Measurements from ENCODE around the gene CTNNAL1.

CTNNAL1 gene

DNA sequence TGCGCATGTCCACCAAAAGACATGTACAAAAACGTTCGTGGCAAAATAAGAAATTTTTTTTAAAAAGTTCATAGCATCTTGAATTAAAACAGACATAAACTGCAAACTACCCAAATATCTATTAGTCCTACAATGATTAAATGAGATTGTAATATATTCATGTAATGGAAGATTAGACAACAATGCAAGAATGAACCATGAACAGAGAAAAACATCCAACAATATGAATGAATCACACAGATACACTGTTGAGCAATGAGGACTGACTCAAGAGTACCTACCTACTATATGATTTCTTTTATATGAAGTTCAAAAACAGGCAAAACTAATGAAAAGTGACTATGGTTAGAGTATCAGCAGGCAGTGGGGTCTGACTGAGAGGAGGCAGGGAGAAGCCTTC lies 17.9 kb upstream of the CTNNAL1 start:
- Histone ChIP-seq H3K4me2 (no peak overlapping the region), H3K27me3 (ENCODE audit: insufficient read depth, low read depth) (no peaks in the 10 kb centered on the region), H3K36me3 (ENCODE audit: insufficient read depth) (no peaks in the 10 kb centered on the region; the same call in 1 of the 2 replicates), H3K4me1 (ENCODE audit: low read depth, poor library complexity, severe bottlenecking) (no peaks in the 10 kb centered on the region), H3K4me3 (IDR thresholded peaks at IDR 0.05; ENCODE audit: insufficient read depth, low read depth, low read length) (no peak overlapping the region), H3K9ac (no peak overlapping the region), H4K20me1 (ENCODE audit: insufficient read depth) (no peaks in the 10 kb centered on the region), H3K27ac (no peak overlapping the region), H2AFZ (ENCODE audit: low read depth) (no peak overlapping the region), H3K79me2 (ENCODE audit: insufficient read depth, low read depth) (no peaks in the 10 kb centered on the region)
- TF ChIP-seq CTCF (conservative IDR thresholded peaks at IDR 0.05; ENCODE audit: low read depth, low read length) = no peak

- no peak for TF ChIP-seq CTCF (conservative IDR thresholded peaks at IDR 0.05; ENCODE audit: low read depth, low read length)
- H3K27me3 ChIP-seq (ENCODE audit: insufficient read depth, low read depth) = no peaks in the 10 kb centered on the region
- no peak overlapping the region for H3K9ac ChIP-seq
- H3K27ac ChIP-seq = no peak overlapping the region
- no peak overlapping the region for H2AFZ ChIP-seq (ENCODE audit: low read depth)
- H3K4me2 ChIP-seq = no peak overlapping the region
- H4K20me1 ChIP-seq (ENCODE audit: insufficient read depth) = no peaks in the 10 kb centered on the region
- H3K36me3 ChIP-seq (ENCODE audit: insufficient read depth) = no peaks in the 10 kb centered on the region; the same call in 1 of the 2 replicates
- no peaks in the 10 kb centered on the region for H3K4me1 ChIP-seq (ENCODE audit: low read depth, poor library complexity, severe bottlenecking)
- H3K79me2 ChIP-seq (ENCODE audit: insufficient read depth, low read depth) = no peaks in the 10 kb centered on the region
- H3K4me3 ChIP-seq (IDR thresholded peaks at IDR 0.05; ENCODE audit: insufficient read depth, low read depth, low read length) = no peak overlapping the region
Measured at GRCh38 chr9:109030426-109030825, 17.1 kb upstream of the CTNNAL1 start.

- TF ChIP-seq CTCF (conservative IDR thresholded peaks at IDR 0.05; ENCODE audit: low read depth, low read length) = no peak
Measured at GRCh38 chr9:109028457-109028856, 15.2 kb upstream of the CTNNAL1 start.

GRCh38 chr9:109027176-109027575 lies 13.9 kb upstream of the CTNNAL1 start:
- no peaks in the 10 kb centered on the region for H3K27me3 ChIP-seq (ENCODE audit: insufficient read depth, low read depth)
- H3K27ac ChIP-seq = no peak overlapping the region
- H3K4me3 ChIP-seq (IDR thresholded peaks at IDR 0.05; ENCODE audit: insufficient read depth, low read depth, low read length) = no peak overlapping the region
- no peaks in the 10 kb centered on the region for H3K79me2 ChIP-seq (ENCODE audit: insufficient read depth, low read depth)
- H2AFZ ChIP-seq (ENCODE audit: low read depth) = no peak overlapping the region
- no peak for TF ChIP-seq CTCF (conservative IDR thresholded peaks at IDR 0.05; ENCODE audit: low read depth, low read length)
- no peak overlapping the region for H3K9ac ChIP-seq
- no peak overlapping the region for H3K4me2 ChIP-seq
- no peaks in the 10 kb centered on the region for H4K20me1 ChIP-seq (ENCODE audit: insufficient read depth)
- H3K4me1 ChIP-seq (ENCODE audit: low read depth, poor library complexity, severe bottlenecking) = no peaks in the 10 kb centered on the region
- H3K36me3 ChIP-seq (ENCODE audit: insufficient read depth) = no peaks in the 10 kb centered on the region; the same call in 1 of the 2 replicates

More at GRCh38 chr9:109028457-109028856, 15.2 kb upstream of the CTNNAL1 start:
- no peak overlapping the region for H2AFZ ChIP-seq (ENCODE audit: low read depth)
- H3K36me3 ChIP-seq (ENCODE audit: insufficient read depth) = no peaks in the 10 kb centered on the region; the same call in 1 of the 2 replicates
- no peaks in the 10 kb centered on the region for H3K79me2 ChIP-seq (ENCODE audit: insufficient read depth, low read depth)
- H4K20me1 ChIP-seq (ENCODE audit: insufficient read depth) = no peaks in the 10 kb centered on the region
- H3K27ac ChIP-seq = no peak overlapping the region
- H3K27me3 ChIP-seq (ENCODE audit: insufficient read depth, low read depth) = no peaks in the 10 kb centered on the region
- H3K4me2 ChIP-seq = no peak overlapping the region
- H3K9ac ChIP-seq = no peak overlapping the region
- no peak overlapping the region for H3K4me3 ChIP-seq (IDR thresholded peaks at IDR 0.05; ENCODE audit: insufficient read depth, low read depth, low read length)
- H3K4me1 ChIP-seq (ENCODE audit: low read depth, poor library complexity, severe bottlenecking) = no peaks in the 10 kb centered on the region

Measured in KMS-11 (cell line).